ENCODE results near the gene ADGRL3.

Gene ADGRL3

GRCh38 chr4:61320631-61321030 lies 120.5 kb downstream of the ADGRL3 start:
- peaks cover 0 to 2% of the 10 kb centered on the region in 2 experiments for H3K36me3 ChIP-seq (ENCODE audit: control insufficient read depth in 1 of 2, insufficient read depth in 2 of 2, low read length in 2 of 2)
- H3K79me1 ChIP-seq (ENCODE audit: low read length): no peaks in the 10 kb centered on the region
- no peak overlapping the region for H3K4me3 ChIP-seq (ENCODE audit: low read depth, low read length)
- no peaks in the 10 kb centered on the region for H3K4me1 ChIP-seq (ENCODE audit: control insufficient read depth in 1 of 2, insufficient read depth in 2 of 2, low read length in 2 of 2)
- no peak overlapping the region for H3K27ac ChIP-seq (ENCODE audit: low read depth, low read length)
- H3K14ac ChIP-seq (ENCODE audit: low read length): no peak overlapping the region
- no peak overlapping the region for H4K12ac ChIP-seq (ENCODE audit: low read depth, low read length)
- H2AK5ac ChIP-seq (ENCODE audit: low read length): no peak overlapping the region
- no peak overlapping the region for H3K4ac ChIP-seq (ENCODE audit: low read depth, low read length)
- H4K91ac ChIP-seq (ENCODE audit: low read depth, low read length): no peak overlapping the region
- no peak for DNase-seq
- H3K23ac ChIP-seq (ENCODE audit: low read length): no peak overlapping the region
- no peak overlapping the region for H2BK12ac ChIP-seq (ENCODE audit: low read length)
- no peak overlapping the region for H2BK5ac ChIP-seq (ENCODE audit: low read depth, low read length, poor library complexity)
- H3K27me3 ChIP-seq (ENCODE audit: insufficient read depth, low read length): no peaks in the 10 kb centered on the region
- no peaks in the 10 kb centered on the region for H3K9me3 ChIP-seq (ENCODE audit: insufficient read depth, low read depth, low read length)
- no CpG with 5 or more reads among the region's 1 CpG for WGBS (ENCODE audit: extremely low coverage, insufficient coverage, insufficient read length)
- H3K4me2 ChIP-seq (ENCODE audit: low read length): no peak overlapping the region
- H3K18ac ChIP-seq (ENCODE audit: low read length): no peak overlapping the region
- H2AFZ ChIP-seq (ENCODE audit: insufficient read depth, low read length, poor library complexity): no peak overlapping the region
- no peak overlapping the region for H3K9ac ChIP-seq (ENCODE audit: low read length)
- no peaks in the 10 kb centered on the region for H3K79me2 ChIP-seq (ENCODE audit: control insufficient read depth, insufficient read depth, low read length, poor library complexity)
- no peak overlapping the region for H2BK120ac ChIP-seq (ENCODE audit: insufficient read depth, low read length, poor library complexity)
- no peak overlapping the region for H4K8ac ChIP-seq (ENCODE audit: low read depth, low read length)

GRCh38 chr4:61332693-61333092 lies 132.6 kb downstream of the ADGRL3 start:
- H3K9ac ChIP-seq (ENCODE audit: low read length): no peak overlapping the region
- no peak overlapping the region for H4K91ac ChIP-seq (ENCODE audit: low read depth, low read length)
- H2BK120ac ChIP-seq (ENCODE audit: insufficient read depth, low read length, poor library complexity): no peak overlapping the region
- no peaks in the 10 kb centered on the region for H3K4me1 ChIP-seq (ENCODE audit: control insufficient read depth in 1 of 2, insufficient read depth in 2 of 2, low read length in 2 of 2)
- no CpG with 5 or more reads among the region's 4 CpGs for WGBS (ENCODE audit: extremely low coverage, insufficient coverage, insufficient read length)
- no peak overlapping the region for H4K12ac ChIP-seq (ENCODE audit: low read depth, low read length)
- H3K79me1 ChIP-seq (ENCODE audit: low read length): no peaks in the 10 kb centered on the region
- H4K8ac ChIP-seq (ENCODE audit: low read depth, low read length): no peak overlapping the region
- H3K9me3 ChIP-seq (ENCODE audit: insufficient read depth, low read depth, low read length): no peaks in the 10 kb centered on the region
- no peak overlapping the region for H3K14ac ChIP-seq (ENCODE audit: low read length)
- no peaks in the 10 kb centered on the region for H3K27me3 ChIP-seq (ENCODE audit: insufficient read depth, low read length)
- DNase-seq: peak in 1 of 2 donors; percentile 51
- no peaks in the 10 kb centered on the region for H3K36me3 ChIP-seq (ENCODE audit: control insufficient read depth in 1 of 2, insufficient read depth in 2 of 2, low read length in 2 of 2)
- H2BK5ac ChIP-seq (ENCODE audit: low read depth, low read length, poor library complexity): no peak overlapping the region
- H3K4ac ChIP-seq (ENCODE audit: low read depth, low read length): no peak overlapping the region
- no peak overlapping the region for H3K18ac ChIP-seq (ENCODE audit: low read length)
- no peak overlapping the region for H2AK5ac ChIP-seq (ENCODE audit: low read length)
- no peak overlapping the region for H3K23ac ChIP-seq (ENCODE audit: low read length)
- H3K27ac ChIP-seq (ENCODE audit: low read depth, low read length): no peak overlapping the region
- no peaks in the 10 kb centered on the region for H3K79me2 ChIP-seq (ENCODE audit: control insufficient read depth, insufficient read depth, low read length, poor library complexity)
- H2BK12ac ChIP-seq (ENCODE audit: low read length): no peak overlapping the region
- H3K4me3 ChIP-seq (ENCODE audit: low read depth, low read length): no peak overlapping the region
- H2AFZ ChIP-seq (ENCODE audit: insufficient read depth, low read length, poor library complexity): no peak overlapping the region
- H3K4me2 ChIP-seq (ENCODE audit: low read length): no peak overlapping the region

GRCh38 chr4:61333490-61333889 lies 133.4 kb downstream of the ADGRL3 start:
- H4K91ac ChIP-seq (ENCODE audit: low read depth, low read length): no peak overlapping the region
- H3K79me1 ChIP-seq (ENCODE audit: low read length): no peaks in the 10 kb centered on the region
- no peaks in the 10 kb centered on the region for H3K79me2 ChIP-seq (ENCODE audit: control insufficient read depth, insufficient read depth, low read length, poor library complexity)
- no peak overlapping the region for H2BK5ac ChIP-seq (ENCODE audit: low read depth, low read length, poor library complexity)
- H2AK5ac ChIP-seq (ENCODE audit: low read length): no peak overlapping the region
- no peaks in the 10 kb centered on the region for H3K4me1 ChIP-seq (ENCODE audit: control insufficient read depth in 1 of 2, insufficient read depth in 2 of 2, low read length in 2 of 2)
- H2AFZ ChIP-seq (ENCODE audit: insufficient read depth, low read length, poor library complexity): no peak overlapping the region
- no peak overlapping the region for H3K14ac ChIP-seq (ENCODE audit: low read length)
- no peaks in the 10 kb centered on the region for H3K27me3 ChIP-seq (ENCODE audit: insufficient read depth, low read length)
- H3K18ac ChIP-seq (ENCODE audit: low read length): no peak overlapping the region
- H4K8ac ChIP-seq (ENCODE audit: low read depth, low read length): no peak overlapping the region
- no peak overlapping the region for H3K4ac ChIP-seq (ENCODE audit: low read depth, low read length)
- no peak overlapping the region for H3K4me3 ChIP-seq (ENCODE audit: low read depth, low read length)
- no peaks in the 10 kb centered on the region for H3K36me3 ChIP-seq (ENCODE audit: control insufficient read depth in 1 of 2, insufficient read depth in 2 of 2, low read length in 2 of 2)
- DNase-seq: no peak
- H3K9me3 ChIP-seq (ENCODE audit: insufficient read depth, low read depth, low read length): no peaks in the 10 kb centered on the region
- WGBS (ENCODE audit: extremely low coverage, insufficient coverage, insufficient read length): no CpG with 5 or more reads among the region's 1 CpG
- H3K27ac ChIP-seq (ENCODE audit: low read depth, low read length): no peak overlapping the region
- no peak overlapping the region for H3K23ac ChIP-seq (ENCODE audit: low read length)
- H4K12ac ChIP-seq (ENCODE audit: low read depth, low read length): no peak overlapping the region
- no peak overlapping the region for H3K9ac ChIP-seq (ENCODE audit: low read length)
- no peak overlapping the region for H2BK12ac ChIP-seq (ENCODE audit: low read length)
- no peak overlapping the region for H2BK120ac ChIP-seq (ENCODE audit: insufficient read depth, low read length, poor library complexity)
- no peak overlapping the region for H3K4me2 ChIP-seq (ENCODE audit: low read length)

GRCh38 chr4:61335241-61335763 lies 135.2 kb downstream of the ADGRL3 start:
- Histone ChIP-seq H2AFZ (ENCODE audit: insufficient read depth, low read length, poor library complexity) (no peak overlapping the region), H3K36me3 (ENCODE audit: control insufficient read depth in 1 of 2, insufficient read depth in 2 of 2, low read length in 2 of 2) (no peaks in the 10 kb centered on the region), H3K9me3 (ENCODE audit: insufficient read depth, low read depth, low read length) (no peaks in the 10 kb centered on the region), H3K27ac (ENCODE audit: low read depth, low read length) (no peak overlapping the region), H3K23ac (ENCODE audit: low read length) (no peak overlapping the region), H3K27me3 (ENCODE audit: insufficient read depth, low read length) (no peaks in the 10 kb centered on the region), H3K79me2 (ENCODE audit: control insufficient read depth, insufficient read depth, low read length, poor library complexity) (no peaks in the 10 kb centered on the region), H3K79me1 (ENCODE audit: low read length) (no peaks in the 10 kb centered on the region), H2BK5ac (ENCODE audit: low read depth, low read length, poor library complexity) (no peak overlapping the region), H3K9ac (ENCODE audit: low read length) (no peak overlapping the region), H2AK5ac (ENCODE audit: low read length) (no peak overlapping the region), H3K4me2 (ENCODE audit: low read length) (no peak overlapping the region), H3K4ac (ENCODE audit: low read depth, low read length) (no peak overlapping the region), H3K14ac (ENCODE audit: low read length) (no peak overlapping the region), H2BK12ac (ENCODE audit: low read length) (no peak overlapping the region), H3K4me1 (ENCODE audit: control insufficient read depth in 1 of 2, insufficient read depth in 2 of 2, low read length in 2 of 2) (no peaks in the 10 kb centered on the region), H2BK120ac (ENCODE audit: insufficient read depth, low read length, poor library complexity) (no peak overlapping the region), H4K12ac (ENCODE audit: low read depth, low read length) (no peak overlapping the region), H4K91ac (ENCODE audit: low read depth, low read length) (no peak overlapping the region), H3K18ac (ENCODE audit: low read length) (no peak overlapping the region), H3K4me3 (ENCODE audit: low read depth, low read length) (no peak overlapping the region), H4K8ac (ENCODE audit: low read depth, low read length) (no peak overlapping the region)
- no CpG with 5 or more reads among the region's 3 CpGs for WGBS (ENCODE audit: extremely low coverage, insufficient coverage, insufficient read length)
- DNase-seq: no peak

Data from trophoblast cell (in vitro differentiated cells and primary cell).